Islet of Langerhans (tissue), 1 donor: ENCODE data around the gene SSC4D.
"Not testable (repeated sequence)": the region's sequence is repeated elsewhere in the genome, so short reads cannot be mapped to it uniquely, and the experiment has no call there.

Source experiments
- FAIRE-seq: peaks from one replicate; lab custom pipeline; 2011; peaks lifted over from hg19 to GRCh38; lab: Jason Lieb, UNC

SSC4D gene

DNA sequence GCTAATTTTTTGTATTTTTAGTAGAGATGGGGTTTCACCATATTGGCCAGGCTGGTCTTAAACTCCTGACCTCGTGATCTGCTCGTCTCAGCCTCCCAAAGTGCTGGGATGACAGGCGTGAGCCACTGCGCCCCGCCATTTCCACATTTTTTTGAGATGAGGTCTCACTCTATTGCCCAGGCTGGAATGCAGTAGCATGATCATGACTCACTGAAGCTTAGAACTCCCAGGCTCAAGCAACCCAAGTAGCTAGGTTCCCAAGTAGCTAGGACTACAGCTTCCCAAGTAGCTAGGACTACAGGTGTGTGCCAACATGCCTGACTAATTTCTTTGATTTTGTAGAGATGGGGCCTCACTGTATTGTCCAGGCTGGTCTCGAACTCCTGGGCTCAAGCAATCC is 11.6 kb upstream of the SSC4D start:
- not testable (repeated sequence) for FAIRE-seq

DNA sequence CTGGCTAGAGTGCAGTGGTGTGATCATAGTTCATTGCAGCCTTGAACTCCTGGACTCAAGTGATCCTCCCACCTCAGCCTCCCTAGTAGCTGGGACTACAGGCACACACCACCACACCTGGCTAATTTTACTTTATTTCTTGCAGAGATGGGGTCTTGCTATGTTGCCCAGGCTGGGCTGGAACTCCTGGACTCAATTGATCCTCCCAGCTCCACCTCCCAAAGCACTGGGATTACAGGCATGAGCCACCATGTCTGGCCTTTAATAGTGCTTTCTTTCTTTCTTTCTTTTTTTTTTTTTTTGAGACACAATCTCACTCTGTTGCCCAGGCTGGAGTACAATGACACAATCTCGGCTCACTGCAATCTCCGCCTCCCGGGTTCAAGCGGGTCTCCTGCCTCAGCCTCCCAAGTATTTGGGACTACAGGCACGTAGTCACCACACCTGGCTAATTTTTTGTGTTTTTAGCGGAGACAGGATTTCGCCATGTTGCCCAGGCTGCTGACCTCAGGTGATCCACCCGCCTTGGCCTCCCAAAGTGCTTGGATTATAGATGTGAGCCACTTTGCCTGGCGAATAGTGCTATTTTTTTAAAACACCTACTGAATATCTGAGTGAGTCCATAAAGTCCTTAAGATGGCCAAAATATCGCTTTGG is 8.3 kb upstream of the SSC4D start:
- FAIRE-seq: not testable (repeated sequence)

GRCh38 chr7:76412249-76412648 is 2.8 kb upstream of the SSC4D start:
- FAIRE-seq: no peak

DNA sequence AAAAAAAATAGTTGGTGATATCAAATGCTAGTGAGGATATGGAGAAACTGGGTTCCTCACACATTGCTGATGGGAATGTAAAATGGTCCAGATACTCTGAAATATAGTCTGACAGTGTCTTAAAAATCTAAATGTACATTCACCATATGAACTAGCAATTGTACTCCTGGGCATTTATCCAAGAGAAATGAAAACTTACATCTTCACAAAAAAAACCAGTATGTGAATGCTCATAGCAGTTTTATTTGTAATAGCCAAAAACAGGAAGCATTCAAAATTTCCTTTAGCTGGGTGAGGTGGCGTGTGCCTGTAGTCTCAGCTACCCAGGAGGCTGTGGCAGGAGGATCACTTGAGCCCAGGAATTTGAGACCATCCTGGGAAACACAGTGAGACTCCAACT is 2.1 kb upstream of the SSC4D start:
- FAIRE-seq: no peak

DNA sequence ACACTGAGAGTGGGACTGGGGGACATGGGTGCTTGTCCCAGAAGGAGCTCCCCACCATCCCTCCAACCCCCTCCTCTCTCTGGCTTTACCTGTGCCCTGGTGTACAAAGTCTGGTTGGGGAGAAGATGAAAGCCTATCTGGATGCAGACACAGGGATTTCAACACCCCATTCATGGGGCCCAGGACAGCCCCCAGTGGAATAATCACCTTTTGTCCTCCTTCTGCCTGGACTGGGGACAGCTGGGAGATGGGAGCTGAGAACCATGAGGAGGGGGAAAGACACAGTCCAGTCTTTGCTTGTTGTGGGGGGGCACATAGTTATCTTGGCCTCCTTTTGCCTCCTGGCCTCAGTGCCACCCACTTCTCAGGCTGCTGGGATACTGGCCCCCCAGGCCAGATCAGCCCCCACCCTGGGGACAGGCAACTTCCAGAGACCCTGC is 1.4 kb downstream of the SSC4D start:
- FAIRE-seq: no peak

DNA sequence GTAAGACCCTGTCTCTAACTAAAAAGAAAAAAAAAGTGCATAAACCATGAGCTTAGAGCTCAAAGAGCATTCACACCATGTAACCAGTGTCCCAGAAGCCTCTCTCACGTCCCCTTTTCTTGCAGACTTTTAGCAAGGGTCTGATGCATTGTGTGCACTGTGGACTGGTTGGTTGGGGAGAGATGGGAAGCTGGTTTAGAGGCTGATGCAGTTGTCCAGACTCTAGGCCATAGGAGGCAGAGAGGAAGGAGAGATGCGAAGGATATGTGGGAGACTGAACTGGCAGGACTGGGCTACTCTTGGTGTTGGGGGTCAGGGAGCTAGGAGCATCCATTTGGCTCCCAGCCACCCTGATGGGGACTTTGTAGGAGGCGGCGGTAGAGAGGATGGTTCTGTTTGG is 1.8 kb downstream of the SSC4D start:
- no peak for FAIRE-seq

GRCh38 chr7:76405738-76406137 is 3.8 kb downstream of the SSC4D start:
- no peak for FAIRE-seq

DNA sequence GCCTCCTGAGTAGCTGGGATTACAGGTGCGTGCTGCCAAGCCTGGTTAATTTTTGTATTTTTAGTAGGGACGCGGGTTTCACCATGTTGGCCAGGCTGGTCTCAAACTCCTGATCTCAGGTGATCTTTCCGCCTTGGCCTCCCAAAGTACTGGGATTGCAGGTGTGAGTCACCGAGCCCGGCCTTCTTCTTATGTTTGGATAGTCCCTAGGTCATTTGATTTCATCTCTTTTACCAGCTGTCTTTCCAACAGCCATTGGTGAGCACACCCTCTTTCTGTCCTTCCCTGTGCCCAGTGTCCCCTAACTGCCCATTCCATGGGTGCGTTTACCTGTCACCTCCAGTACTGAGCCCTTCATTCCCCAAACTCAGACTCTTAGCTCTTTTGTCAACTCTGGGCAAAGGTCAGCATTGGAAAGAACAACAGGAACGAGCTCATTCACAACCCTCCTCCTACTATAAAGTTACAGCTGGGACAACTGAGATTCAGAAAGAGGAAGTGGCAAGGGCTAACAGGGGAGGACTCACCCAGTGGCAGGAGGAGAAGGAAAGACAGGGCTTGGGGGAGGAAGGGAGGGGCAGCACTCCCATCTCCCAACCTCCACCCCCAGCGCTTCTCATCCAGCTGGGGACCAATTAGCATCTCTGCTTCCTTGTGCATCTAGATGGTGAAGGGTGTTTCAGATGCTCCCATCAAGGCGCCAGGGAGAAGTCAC is 5.6 kb downstream of the SSC4D start:
- no peak for FAIRE-seq

DNA sequence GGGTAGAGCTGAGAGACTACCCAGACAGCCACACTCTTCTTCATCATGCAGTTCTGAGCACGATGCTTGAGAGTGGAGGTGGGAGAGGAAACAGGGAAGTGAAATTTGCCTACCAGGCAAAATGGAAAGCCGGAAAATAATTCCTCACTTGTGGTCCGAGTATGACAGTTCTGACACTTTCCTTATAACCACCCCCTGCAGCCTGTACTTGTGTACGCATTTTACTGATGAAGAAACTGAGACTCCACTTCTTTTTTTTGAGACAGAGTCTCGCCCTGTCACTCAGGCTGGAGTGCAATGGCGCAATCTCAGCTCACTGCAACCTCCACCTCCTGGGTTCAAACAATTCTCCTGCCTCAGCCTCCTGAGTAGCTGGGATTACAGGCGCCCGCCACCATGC is 6.4 kb downstream of the SSC4D start:
- not testable (repeated sequence) for FAIRE-seq

DNA sequence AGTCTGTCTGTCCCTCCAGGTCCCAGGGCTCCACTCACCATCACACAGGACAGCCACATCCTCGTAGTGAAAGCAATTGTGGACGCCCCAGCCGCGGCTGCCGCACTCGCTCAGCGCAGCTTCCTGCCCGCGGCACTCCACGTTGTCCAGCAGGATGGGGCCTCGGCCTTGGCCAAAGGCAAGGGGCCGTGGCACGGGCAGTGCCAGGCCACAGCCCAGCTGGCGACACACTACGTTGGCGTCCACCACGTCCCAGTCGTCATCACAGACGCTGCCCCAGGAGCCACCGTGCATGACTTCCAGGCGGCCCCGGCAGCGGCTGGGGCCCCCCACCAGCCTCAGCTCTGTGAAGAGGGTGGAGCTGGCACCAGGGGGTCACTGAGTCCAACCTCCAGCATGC is 9.2 kb downstream of the SSC4D start:
- no peak for FAIRE-seq

GRCh38 chr7:76397409-76398183 is 11.9 kb downstream of the SSC4D start:
- no peak for FAIRE-seq

GRCh38 chr7:76396864-76397263 is 12.6 kb downstream of the SSC4D start:
- no peak for FAIRE-seq

DNA sequence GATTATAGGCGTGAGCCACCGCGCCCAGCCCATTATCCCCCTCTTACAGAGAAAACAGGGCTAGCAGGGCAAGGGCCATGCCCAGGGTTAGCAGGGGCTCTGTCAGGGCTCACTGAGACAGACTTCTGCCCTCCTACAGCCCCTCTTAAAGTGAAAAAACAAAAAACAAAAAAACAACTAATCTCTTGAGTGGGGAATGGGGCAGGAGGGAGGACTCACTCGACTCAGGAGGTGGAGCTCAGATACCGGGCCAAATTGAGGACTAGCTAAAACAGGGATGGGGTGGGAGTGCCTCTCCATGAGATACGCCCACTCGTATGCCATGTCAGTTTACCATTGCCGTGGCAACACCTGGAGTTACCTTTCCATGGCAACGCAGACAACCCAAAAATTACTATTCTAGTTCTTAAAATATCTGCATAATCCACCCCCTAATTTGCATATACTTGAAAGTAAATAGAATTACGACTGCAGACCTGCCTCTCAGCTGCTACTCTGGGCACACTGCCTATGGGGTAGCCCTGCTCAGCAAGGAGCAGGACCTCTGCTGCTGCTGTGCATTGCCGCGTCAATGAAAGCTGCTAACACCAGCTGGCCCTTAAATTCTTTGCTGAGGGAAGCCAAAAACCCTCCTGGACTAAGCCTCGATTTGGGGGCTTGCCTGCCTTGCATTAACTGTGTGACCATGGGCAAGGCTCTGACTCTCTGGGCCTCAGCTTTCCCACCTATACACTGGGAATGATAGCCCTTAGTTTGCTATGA is 13.4 kb downstream of the SSC4D start:
- FAIRE-seq: no peak

DNA sequence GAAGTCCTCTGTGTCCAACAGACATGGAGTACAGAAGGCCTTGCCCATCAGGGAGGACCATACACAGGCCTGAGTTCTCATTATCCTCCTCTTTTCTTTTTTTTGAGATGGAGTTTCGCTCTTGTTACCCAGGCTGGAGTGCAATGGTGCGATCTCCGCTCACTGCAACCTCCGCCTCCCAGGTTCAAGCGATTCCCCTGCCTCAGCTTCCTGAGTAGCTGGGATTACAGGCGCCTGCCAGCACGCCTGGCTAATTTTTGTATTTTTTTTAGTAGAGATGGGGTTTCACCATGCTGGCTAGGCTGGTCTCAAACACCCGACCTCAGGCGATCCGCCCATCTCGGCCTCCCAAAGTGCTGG is 13.9 kb downstream of the SSC4D start:
- FAIRE-seq: not testable (repeated sequence)

- FAIRE-seq: no peak
Observed at GRCh38 chr7:76394957-76395356, 14.5 kb downstream of the SSC4D start.

- no peak for FAIRE-seq
Observed at GRCh38 chr7:76393116-76394031, 16.1 kb downstream of the SSC4D start.

- no peak for FAIRE-seq
Observed at GRCh38 chr7:76392531-76393115, 16.9 kb downstream of the SSC4D start.

DNA sequence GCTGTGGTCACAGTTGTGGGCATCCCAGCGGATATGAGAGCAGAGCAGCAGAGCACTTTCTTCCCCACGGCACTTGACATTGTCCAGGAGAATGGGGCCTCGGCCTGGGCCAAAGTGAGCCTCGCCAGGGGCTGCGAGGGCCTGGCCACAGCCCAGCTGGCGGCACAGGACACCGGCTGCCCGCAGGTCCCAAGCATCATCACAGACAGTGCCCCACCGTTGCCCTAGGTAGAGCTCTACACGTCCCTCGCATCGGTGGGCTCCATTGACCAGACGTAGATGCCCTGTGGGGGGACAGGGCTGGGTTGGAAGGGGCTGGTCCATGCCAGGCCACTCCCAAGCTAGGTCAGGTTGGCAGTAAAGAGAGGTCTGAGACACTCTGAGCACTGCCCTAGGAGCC is 19.4 kb downstream of the SSC4D start:
- FAIRE-seq: no peak

DNA sequence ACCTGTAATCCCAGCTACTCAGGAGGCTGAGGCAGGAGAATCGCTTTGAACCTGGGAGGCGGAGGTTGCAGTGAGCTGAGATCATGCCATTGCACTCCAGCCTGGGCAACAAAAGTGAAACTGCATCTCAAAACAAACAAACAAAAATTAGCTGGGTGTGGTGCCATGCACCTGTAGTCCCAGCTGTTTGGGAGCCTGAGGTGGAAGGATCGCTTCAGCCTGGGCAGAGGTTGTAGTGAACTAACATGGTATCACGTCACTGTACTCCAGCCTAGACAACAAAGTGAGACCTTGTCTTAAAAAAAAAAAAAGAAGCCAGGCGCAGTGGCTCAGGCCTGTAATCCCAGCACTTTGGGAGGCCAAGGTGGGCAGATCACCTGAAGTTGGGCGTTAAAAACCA is 21.7 kb downstream of the SSC4D start:
- FAIRE-seq: not testable (repeated sequence)

DNA sequence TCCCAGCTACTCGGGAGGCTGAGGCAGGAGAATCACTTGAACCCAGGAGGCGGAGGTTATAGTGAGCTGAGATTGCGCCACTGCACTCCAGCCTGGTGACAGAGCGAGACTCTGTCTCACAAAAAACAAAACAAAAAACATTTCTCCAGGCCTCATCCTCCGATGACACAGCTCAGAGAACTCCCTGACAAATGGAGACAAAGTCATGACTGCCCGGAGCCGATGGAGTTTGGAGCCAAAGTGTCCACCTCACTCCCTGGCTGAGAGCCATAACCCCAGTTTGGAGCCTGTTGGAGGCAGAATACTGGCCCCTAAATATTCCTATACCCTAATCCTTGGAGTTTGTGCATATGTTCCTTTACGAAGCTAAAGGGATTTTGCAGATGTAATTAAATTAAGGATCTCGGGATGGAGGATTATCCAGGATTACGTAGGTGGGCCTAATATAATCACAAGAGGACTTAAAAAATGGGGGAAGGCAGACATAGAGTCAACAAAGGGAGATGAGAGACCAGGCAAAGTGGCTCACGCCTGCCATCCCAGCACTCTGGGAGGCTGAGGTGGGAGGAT is 22.7 kb downstream of the SSC4D start:
- FAIRE-seq: no peak
